GM19099 (cell line): ENCODE results near the gene NUDT4.

Experiments used
- POLR2A ChIP-seq: IDR thresholded peaks from 3 replicates; pipeline ENCODE4 v1.6.1; 2011; ENCODE audit warnings: low read depth; ENCODE audit not compliant: insufficient read length; ENCODE audit errors: extremely low read depth

The NUDT4 gene

DNA sequence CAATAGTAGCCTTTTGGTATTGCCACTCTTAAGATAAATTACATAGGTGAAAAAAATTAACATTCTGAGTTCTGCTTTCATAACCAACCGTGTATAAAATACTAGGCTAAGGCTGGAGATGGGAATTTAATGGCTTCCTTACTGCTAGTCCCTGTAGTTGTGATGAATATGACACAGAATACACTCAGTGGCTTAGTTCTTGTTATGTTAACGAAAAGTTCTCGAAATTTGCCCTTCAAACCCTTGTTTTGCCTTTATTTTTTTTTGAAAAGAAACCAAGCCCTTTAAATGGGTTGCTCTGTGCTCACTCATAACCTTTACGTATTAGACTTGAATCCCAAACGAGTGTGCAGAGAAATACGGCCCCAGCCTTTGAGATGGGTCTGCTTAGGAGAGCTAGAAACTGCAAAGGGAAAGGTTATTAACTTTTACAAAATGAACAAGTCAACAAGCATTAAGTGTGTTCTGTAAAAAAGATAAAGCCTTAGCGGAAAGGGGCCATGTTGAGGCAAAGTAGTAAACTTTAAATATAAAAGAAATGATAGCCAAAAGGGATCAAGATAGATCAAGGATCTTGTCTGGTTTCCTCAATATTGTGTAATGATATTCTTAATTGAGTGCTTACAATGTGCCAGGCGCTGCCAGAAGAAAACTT is 1.7 kb downstream of the NUDT4 start:
- TF ChIP-seq POLR2A, result no peak

DNA sequence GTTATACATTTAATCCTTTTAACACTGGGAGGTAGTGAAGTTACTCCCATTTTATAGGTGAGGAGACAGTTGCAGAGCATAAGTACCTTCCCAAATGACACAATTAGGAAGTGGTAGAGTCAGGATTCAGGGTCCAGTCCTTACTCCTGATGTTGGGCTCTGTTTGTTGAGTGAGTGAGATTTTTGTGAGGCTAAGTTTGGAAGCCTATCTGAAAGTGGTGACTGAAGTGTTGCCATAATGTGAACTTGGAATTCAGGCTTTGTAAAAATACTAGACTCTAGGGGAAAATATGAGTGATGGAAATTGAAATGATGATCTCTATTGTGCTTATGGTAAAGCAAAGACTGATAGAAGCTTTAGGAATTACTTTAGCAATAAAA is 2.2 kb downstream of the NUDT4 start:
- TF ChIP-seq POLR2A, result no peak

- no peak for TF ChIP-seq POLR2A
Measured at GRCh38 chr12:93380480-93381121, 2.9 kb downstream of the NUDT4 start.

GRCh38 chr12:93381161-93381975 is 3.6 kb downstream of the NUDT4 start:
- TF ChIP-seq POLR2A, result no peak

GRCh38 chr12:93387780-93388179 is 10.1 kb downstream of the NUDT4 start:
- TF ChIP-seq POLR2A, result no peak

GRCh38 chr12:93390031-93390430 is 12.3 kb downstream of the NUDT4 start:
- no peak for TF ChIP-seq POLR2A

DNA sequence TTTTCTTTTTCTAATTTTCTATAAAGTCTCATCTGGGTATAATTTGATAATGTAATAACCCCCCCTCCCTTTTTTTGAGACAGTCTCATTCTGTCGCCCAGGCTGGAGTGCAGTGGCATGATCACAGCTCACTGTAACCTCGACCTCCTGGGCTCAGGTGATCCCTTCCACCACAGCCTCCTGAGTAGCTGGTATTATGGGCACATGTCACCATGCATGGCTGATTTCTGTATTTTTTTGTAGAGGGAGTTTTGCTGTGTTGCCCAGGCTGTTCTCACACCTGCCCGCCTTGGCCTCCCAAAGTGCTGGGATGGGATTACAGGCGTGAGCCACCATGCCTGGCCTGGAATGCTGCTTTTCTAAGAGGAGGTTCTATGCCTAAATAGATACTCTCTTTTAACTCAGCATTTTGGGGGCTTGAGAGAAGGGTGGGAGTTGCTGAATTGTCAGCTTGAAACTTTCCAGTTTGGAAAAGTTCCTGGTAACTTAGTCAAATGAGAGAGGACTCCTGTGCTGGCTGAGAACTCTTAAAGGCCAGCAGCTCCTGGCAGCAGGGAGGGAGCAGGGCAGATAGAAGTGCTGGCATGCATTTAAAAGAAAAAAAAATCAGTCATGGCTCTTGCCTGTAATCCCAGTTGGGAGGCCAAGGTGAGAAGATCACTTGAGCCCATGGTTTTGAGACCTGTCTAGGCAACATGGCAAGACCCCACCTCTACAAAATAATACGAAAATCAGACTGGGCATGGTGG is 13.0 kb downstream of the NUDT4 start:
- no peak for TF ChIP-seq POLR2A

GRCh38 chr12:93393425-93393824 is 15.7 kb downstream of the NUDT4 start:
- TF ChIP-seq POLR2A, result no peak

DNA sequence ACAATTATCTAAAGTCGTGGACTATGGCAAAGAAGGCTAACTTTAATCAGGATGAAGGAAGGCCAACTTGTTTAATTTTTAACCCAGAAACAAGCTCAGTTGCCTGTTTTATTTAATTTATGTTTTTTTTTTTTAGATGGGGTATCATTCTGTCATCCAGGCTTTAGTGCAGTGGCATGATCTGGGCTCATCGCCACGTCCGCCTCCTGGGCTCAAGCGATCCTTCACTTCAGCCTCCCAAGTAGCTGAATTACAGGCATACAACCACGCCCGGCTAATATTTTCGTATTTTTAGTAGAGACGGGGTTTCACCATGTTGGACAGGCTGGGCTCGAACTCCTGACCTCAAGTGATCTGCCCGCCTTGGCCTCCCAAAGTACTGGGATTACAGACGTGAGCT is 19.7 kb downstream of the NUDT4 start:
- no peak for TF ChIP-seq POLR2A

GRCh38 chr12:93402333-93403311 is 24.9 kb downstream of the NUDT4 start:
- TF ChIP-seq POLR2A, result no peak

GRCh38 chr12:93403988-93404803 is 26.5 kb downstream of the NUDT4 start:
- TF ChIP-seq POLR2A, result no peak

- peak; percentile 28 for TF ChIP-seq POLR2A
Measured at GRCh38 chr12:93404961-93405849, 27.5 kb downstream of the NUDT4 start.
